BJ (cell line): ENCODE results near the gene CMC2. TPM values are rescaled to one million over a fixed set of nuclear protein-coding genes. Genes with fewer than 3 reads are reported as not detected.
A peak's percentile ranks its signal among the peaks of the same experiment; 100 is the strongest.

Source experiments
- CTCF ChIA-PET: fragments of 350-600 bp; formaldehyde crosslinking; extraction: SDS; loops from one replicate; lab custom pipeline; 2021; ENCODE audit warnings: antibody characterized with exemption, inconsistent platforms; lab: Yijun Ruan, JAX
- POLR2A ChIA-PET: fragments of 300-600 bp; sonication (Branson Sonifier 250); formaldehyde crosslinking; extraction: SDS; loops from one replicate; lab custom pipeline; 2021; ENCODE audit warnings: antibody characterized with exemption; lab: Charles Lee
- DNase-seq: peaks from one replicate; pipeline ENCODE4 v3.0.0-alpha.2; 2011; ENCODE audit warnings: low read depth
- H3K27me3 ChIP-seq: 2 replicates; pipeline ENCODE4 v1.6.0; 2011; ENCODE audit warnings: low read length; ENCODE audit not compliant: control insufficient read depth, insufficient read depth
- H3K36me3 ChIP-seq: 2 replicates; pipeline ENCODE4 v1.5.1; 2011; ENCODE audit warnings: low read length; ENCODE audit not compliant: control insufficient read depth, insufficient read depth
- H3K4me3 ChIP-seq: 2 replicates; pipeline ENCODE4 v1.5.1; 2011; ENCODE audit warnings: low read depth, mild to moderate bottlenecking, control low read depth, low read length
- CTCF ChIP-seq: IDR thresholded peaks from 2 replicates; pipeline ENCODE4 v1.5.1; 2011; ENCODE audit warnings: low read depth, mild to moderate bottlenecking, control low read depth, inconsistent platforms, low read length, moderate library complexity; ENCODE audit not compliant: insufficient read depth
- polyA plus RNA-seq: library from polyadenylated mRNA; depleted of rRNA; stranded (reverse); fragments of >200 nt; gene quantifications from 2 replicates; pipeline ENCODE4 v1.2.3, GENCODE V29; 2011

Gene CMC2
- polyA plus RNA-seq, 1 experiment: 56.4 TPM

- no peak for DNase-seq
- H3K27me3 ChIP-seq: no peaks in the 10 kb centered on the region
- H3K4me3 ChIP-seq: no peak overlapping the region
- no peak for TF ChIP-seq CTCF
- ChIA-PET POLR2A (no interaction called here), CTCF (interaction anchor here (1.1 kb wide), 1 partner anchor 10 kb away, joined by 3 read pairs; the partner anchor contains the start of gene CENPN)
- no peaks in the 10 kb centered on the region for H3K36me3 ChIP-seq
Measured at GRCh38 chr16:80997139-80997798, 9.4 kb downstream of the CMC2 start.

DNA sequence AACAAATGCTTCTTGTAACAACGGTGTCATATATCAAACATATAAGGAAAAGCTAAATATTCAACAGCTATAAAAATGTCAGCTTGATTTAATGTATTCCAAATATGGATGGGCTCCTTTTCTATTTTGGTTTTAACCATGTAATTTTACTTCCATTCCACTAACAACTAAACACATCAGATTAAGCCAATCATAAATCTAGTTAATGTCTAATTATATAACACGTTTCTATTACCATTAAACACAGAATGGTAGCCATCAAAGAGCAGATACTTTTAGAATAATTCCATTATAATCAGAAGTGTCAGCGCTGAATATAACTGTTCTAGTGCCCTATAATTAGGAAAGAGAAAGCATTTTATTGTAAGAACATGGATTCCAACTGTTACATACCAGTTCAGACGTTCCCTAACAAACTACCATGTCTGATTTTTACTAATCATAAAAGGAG lies 10.0 kb downstream of the CMC2 start:
- ChIA-PET CTCF (no interaction called here), POLR2A (no interaction called here)
- Histone ChIP-seq H3K36me3 (no peaks in the 10 kb centered on the region), H3K27me3 (no peaks in the 10 kb centered on the region), H3K4me3 (no peak overlapping the region)
- TF ChIP-seq CTCF: no peak
- DNase-seq: no peak

DNA sequence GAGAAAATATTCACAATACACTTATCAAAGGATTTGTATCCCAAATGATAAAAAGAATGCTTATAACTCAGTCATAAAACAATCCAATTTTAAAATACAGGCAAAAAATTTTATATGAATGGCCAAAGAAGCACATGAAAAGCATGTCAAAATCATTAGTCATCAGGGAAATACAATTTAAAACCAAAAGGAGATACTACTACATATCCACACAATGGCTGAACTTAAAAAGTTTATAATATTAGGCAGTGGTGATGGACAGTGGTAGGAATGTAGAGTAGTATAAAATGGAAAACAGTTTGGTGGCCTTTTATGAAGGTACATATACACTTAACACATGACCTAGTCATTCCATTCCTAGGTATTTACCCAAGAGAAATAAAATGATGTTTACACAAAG lies 12.2 kb downstream of the CMC2 start:
- no peaks in the 10 kb centered on the region; the same call in 1 of the 2 replicates for H3K36me3 ChIP-seq
- ChIA-PET CTCF (interaction anchor here (0.6 to 3.3 kb wide), 4 partner anchors 9 to 70 kb away, joined by 3 to 25 read pairs (median 6); no protein-coding TSS in a partner anchor), POLR2A (no interaction called here)
- no peak overlapping the region for H3K4me3 ChIP-seq
- TF ChIP-seq CTCF: no peak
- no peaks in the 10 kb centered on the region for H3K27me3 ChIP-seq
- no peak for DNase-seq

- 0 out of 2 replicates have a peak overlapping the region, but pooled peaks have one; percentile 3 for H3K4me3 ChIP-seq
- H3K36me3 ChIP-seq: no peaks in the 10 kb centered on the region; the same call in 1 of the 2 replicates
- TF ChIP-seq CTCF: no peak
- H3K27me3 ChIP-seq: no peaks in the 10 kb centered on the region
- DNase-seq: no peak
- ChIA-PET CTCF (interaction anchor here (0.9 to 3.3 kb wide), 5 partner anchors 10 to 69 kb away, joined by 4 to 25 read pairs (median 4); no protein-coding TSS in a partner anchor), POLR2A (interaction anchor here (0.6 kb wide), 1 partner anchor 31 kb away, joined by 3 read pairs; no protein-coding TSS in a partner anchor)
Measured at GRCh38 chr16:80993834-80994233, 12.9 kb downstream of the CMC2 start.

GRCh38 chr16:80993307-80993706 lies 13.4 kb downstream of the CMC2 start:
- Histone ChIP-seq H3K36me3 (no peaks in the 10 kb centered on the region; the same call in 1 of the 2 replicates), H3K27me3 (no peaks in the 10 kb centered on the region), H3K4me3 (0 out of 2 replicates have a peak overlapping the region, but pooled peaks have one; percentile 3)
- ChIA-PET POLR2A (interaction anchor here (0.6 kb wide), 1 partner anchor 31 kb away, joined by 3 read pairs; no protein-coding TSS in a partner anchor), CTCF (interaction anchor here (0.9 to 3.3 kb wide), 5 partner anchors 10 to 69 kb away, joined by 4 to 25 read pairs (median 4); no protein-coding TSS in a partner anchor)
- TF ChIP-seq CTCF: no peak
- DNase-seq: peak; percentile 59
